Cardiac fibroblast (primary cell): ENCODE results near the gene PLIN4.

Experiments used
- DNase-seq, 2 donors: peaks; one replicate each; pipeline versions ENCODE4 v3.0.0 to v3.0.0-alpha.2; 2010; ENCODE audit warnings: low read depth in 2 of 2
- H3K4me3 ChIP-seq, 2 donors: replicated peaks in 1 of 2; 1 replicate in 1 of 2; 2 replicates in 1 of 2; pipeline ENCODE4 v1.5.1; 2011; ENCODE audit warnings: low read depth in 2 of 2, low read length in 2 of 2, mild to moderate bottlenecking in 2 of 2, moderate library complexity in 1 of 2
- TF ChIP-seq, protein P1 (sequence below): IDR thresholded peaks from one replicate; pipeline ENCODE4 v1.5.1; 2011; ENCODE audit warnings: low read depth, mild to moderate bottlenecking, low read length, inconsistent platforms

The PLIN4 gene

DNA sequence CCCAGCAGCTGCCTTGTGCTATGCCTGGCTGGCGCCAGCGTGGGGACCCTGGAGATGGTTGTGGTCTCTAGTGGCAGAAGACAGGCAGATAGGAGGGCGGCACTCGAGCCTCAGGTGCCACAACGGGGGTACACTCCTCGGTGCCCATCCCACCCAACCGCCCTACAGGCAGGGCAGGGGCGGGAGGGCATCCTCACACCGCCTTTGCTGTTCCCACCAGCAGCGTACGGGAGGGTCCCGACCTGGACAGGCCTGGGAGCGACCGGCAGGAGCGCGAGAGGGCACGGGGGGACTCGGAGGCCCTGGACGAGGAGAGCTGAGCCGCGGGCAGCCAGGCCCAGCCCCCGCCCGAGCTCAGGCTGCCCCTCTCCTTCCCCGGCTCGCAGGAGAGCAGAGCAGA, 16.6 kb downstream of the PLIN4 start:
- TF ChIP-seq, protein P1, sequence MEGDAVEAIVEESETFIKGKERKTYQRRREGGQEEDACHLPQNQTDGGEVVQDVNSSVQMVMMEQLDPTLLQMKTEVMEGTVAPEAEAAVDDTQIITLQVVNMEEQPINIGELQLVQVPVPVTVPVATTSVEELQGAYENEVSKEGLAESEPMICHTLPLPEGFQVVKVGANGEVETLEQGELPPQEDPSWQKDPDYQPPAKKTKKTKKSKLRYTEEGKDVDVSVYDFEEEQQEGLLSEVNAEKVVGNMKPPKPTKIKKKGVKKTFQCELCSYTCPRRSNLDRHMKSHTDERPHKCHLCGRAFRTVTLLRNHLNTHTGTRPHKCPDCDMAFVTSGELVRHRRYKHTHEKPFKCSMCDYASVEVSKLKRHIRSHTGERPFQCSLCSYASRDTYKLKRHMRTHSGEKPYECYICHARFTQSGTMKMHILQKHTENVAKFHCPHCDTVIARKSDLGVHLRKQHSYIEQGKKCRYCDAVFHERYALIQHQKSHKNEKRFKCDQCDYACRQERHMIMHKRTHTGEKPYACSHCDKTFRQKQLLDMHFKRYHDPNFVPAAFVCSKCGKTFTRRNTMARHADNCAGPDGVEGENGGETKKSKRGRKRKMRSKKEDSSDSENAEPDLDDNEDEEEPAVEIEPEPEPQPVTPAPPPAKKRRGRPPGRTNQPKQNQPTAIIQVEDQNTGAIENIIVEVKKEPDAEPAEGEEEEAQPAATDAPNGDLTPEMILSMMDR = no peak
- DNase-seq = no peak
- H3K4me3 ChIP-seq = no peak overlapping the region

DNA sequence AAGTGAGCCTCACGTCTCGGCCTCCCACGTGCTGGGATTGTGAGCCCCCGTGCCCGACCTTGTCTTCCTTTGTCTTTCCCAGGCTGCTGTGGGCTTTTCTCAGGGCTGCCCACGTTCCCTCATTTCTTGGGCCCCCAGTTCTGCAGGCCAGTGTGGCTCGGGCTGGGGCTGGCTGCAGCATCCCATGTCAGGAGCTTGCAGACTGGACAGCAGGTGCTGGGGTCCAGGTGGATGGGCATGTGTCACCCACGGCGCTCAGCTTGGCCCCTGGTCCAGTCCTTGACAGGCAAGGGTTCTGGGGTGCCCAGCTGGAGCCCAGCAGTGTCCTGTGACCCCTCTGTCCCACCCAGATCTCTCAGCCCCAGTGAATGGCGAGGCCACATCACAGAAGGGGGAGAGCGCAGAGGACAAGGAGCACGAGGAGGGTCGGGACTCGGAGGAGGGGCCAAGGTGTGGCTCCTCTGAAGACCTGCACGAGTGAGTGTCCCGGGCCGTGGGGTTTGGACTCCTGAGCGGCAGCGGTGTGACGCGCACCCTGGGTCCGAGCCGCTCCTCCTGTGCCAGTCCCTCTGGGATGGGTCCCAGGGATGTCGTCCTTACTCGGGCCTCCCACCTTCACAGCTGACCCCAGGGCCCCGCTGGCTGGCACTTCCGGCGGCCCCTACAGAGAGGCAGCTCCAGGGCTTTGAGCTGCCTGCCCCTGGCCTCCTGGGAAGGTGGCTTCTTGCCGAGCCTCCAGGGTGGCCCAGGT, 17.3 kb downstream of the PLIN4 start:
- TF ChIP-seq, protein P1 = no peak
- no peak for DNase-seq
- no peak overlapping the region for H3K4me3 ChIP-seq

DNA sequence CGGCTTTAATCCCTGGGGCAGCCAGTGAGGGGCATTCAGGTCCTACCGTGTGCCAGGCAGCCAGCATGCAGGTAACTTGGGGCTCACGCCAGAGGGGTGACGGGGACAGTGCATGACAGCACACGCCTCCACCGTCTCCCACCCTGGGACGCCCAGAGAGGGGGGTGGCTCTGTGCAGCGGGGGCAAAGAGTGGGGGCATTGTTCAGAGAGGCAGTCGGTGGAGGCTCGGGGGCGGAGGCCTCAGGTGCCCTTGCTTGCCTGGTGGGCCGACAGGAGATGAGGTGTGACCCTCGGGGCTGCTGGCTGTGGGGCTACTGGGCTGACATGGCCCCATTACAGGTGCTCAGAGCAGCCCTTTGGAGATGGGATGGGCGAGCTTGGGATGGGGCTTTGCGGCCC, 18.4 kb downstream of the PLIN4 start:
- TF ChIP-seq, protein P1 = no peak
- DNase-seq = no peak
- H3K4me3 ChIP-seq = no peak overlapping the region

DNA sequence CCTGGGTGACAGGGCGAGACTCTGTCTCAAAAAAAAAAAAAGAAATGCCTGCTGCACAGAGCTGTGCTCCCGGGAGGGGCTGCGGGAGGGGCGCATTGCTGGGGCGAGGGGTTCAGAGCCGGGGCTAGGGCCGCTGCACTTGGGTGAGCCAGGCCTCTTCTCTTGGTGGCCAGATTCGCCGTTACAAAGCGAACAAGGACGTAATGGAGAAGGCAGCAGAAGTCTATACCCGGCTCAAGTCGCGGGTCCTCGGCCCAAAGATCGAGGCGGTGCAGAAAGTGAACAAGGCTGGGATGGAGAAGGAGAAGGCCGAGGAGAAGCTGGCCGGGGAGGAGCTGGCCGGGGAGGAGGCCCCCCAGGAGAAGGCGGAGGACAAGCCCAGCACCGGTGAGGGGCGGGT, 19.0 kb downstream of the PLIN4 start:
- no peak for DNase-seq
- H3K4me3 ChIP-seq = no peak overlapping the region
- TF ChIP-seq, protein P1 = no peak

DNA sequence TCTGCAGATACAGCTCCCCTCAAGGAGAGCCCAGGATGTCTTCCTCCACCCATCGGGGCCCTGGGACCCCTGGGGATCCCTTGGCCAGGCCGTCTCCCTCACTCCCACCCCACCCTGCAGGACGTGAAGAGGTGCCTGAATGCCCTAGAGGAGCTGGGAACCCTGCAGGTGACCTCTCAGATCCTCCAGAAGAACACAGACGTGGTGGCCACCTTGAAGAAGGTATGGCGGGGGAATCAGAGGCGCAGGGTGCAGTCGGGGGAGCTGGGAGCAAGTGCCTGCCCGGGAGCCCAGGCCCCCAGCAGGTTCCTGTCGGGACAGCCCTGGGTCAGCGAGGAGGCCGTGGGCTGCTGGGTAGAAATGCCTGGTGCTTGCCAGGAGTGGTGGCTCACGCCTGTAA, 19.6 kb downstream of the PLIN4 start:
- TF ChIP-seq, protein P1 = no peak
- H3K4me3 ChIP-seq = no peak overlapping the region
- no peak for DNase-seq

DNA sequence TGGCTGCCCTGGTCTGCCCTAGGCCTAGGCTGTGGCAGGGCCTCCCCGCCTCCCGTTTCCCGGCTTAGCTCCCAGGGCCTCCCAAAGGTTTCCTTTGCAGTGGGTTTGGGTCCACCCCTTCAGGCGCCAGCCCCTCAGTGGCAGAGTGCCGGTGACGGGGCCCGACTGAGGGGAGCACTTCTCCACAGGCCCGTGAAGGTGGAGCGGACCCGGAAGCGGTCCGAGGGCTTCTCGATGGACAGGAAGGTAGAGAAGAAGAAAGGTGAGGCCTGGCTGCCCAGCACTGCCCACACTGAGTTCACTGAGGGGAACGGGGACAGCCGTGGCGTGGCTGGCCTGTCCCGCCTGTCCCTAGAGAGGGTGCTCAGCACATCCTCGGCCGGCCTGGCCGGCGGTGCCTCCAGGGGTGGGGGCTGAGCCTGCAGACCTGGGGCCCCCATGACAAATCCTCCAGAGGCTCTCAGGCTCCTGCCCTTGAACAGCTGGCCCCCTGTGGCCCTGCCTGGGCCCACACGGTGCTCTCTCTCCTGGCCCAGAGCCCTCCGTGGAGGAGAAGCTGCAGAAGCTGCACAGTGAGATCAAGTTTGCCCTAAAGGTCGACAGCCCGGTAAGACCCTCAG, 20.4 kb downstream of the PLIN4 start:
- H3K4me3 ChIP-seq = no peak overlapping the region
- DNase-seq = no peak
- TF ChIP-seq, protein P1 = no peak
